HepG2 (cell line): ENCODE measurements around the gene RBP4. TPM values are rescaled to one million over a fixed set of nuclear protein-coding genes. Genes with fewer than 3 reads are reported as not detected.

Experiments used
- ATAC-seq: fragments of 200-7000 bp; cut with Tn5 transposase; 3 replicates; pipeline ENCODE4 v1.9.1; 2020; ENCODE audit warnings: mild to moderate bottlenecking, moderate library complexity
- BruUV-seq: library from RNA; stranded (reverse); fragments of 400-500 nt; replicated peaks from 2 replicates; lab custom pipeline; 2021; lab: Mats Ljungman, UMichigan
- CTCF ChIA-PET: fragments of 300-600 bp; formaldehyde crosslinking; extraction: SDS; loops from one replicate; lab custom pipeline; 2021; ENCODE audit warnings: low total read pairs, inconsistent platforms, low intra/inter-chr PET ratio; lab: Yijun Ruan, JAX
- POLR2A ChIA-PET: fragments of 350-600 bp; sonication (Branson Sonifier 250); formaldehyde crosslinking; loops from one replicate; lab custom pipeline; 2020; ENCODE audit warnings: antibody characterized with exemption, inconsistent platforms; lab: Yijun Ruan, JAX
- DNase-seq: peaks from one replicate; pipeline ENCODE4 v3.0.0-alpha.2; 2015; ENCODE audit warnings: low spot score
- FAIRE-seq: peaks from 3 replicates; lab custom pipeline; 2011; peaks lifted over from hg19 to GRCh38; lab: Jason Lieb, UNC
- H2AFZ ChIP-seq: one replicate; pipeline ENCODE4 v1.6.1; 2011; ENCODE audit warnings: low read length, inconsistent platforms
- H3K27ac ChIP-seq: fragments of 300-600 bp; 3 replicates; pipeline ENCODE4 v1.8.0; 2011; ENCODE audit warnings: mixed run types, mild to moderate bottlenecking, mixed read lengths, low read length, inconsistent platforms; ENCODE audit not compliant: insufficient read depth; ENCODE audit errors: extremely low read length
- H3K27me3 ChIP-seq, 2 experiments: fragments of 200-600 bp in 1 of 2; 2 replicates in 1 of 2; 3 replicates in 1 of 2; pipeline versions ENCODE4 v1.6.0 to v1.8.0; 2011; ENCODE audit warnings: low read length in 2 of 2, mild to moderate bottlenecking in 2 of 2, moderate library complexity in 2 of 2, inconsistent platforms in 1 of 2; ENCODE audit not compliant: insufficient read depth in 2 of 2, control insufficient read depth in 1 of 2
- H3K36me3 ChIP-seq, 2 experiments: fragments of 200-600 bp in 1 of 2; replicated peaks in 1 of 2; 2 replicates in 1 of 2; 3 replicates in 1 of 2; pipeline versions ENCODE4 v1.5.1 to v1.8.0; 2011; ENCODE audit warnings: low read length in 2 of 2, inconsistent platforms in 1 of 2; ENCODE audit not compliant: insufficient read depth in 2 of 2, control insufficient read depth in 1 of 2
- H3K4me1 ChIP-seq: 2 replicates; pipeline ENCODE4 v1.5.1; 2012; ENCODE audit warnings: low read length, inconsistent platforms; ENCODE audit not compliant: insufficient read depth
- H3K4me2 ChIP-seq: 2 replicates; pipeline ENCODE4 v1.6.0; 2011; ENCODE audit warnings: low read depth, low read length, inconsistent platforms
- H3K4me3 ChIP-seq, 3 experiments: fragments of 200-600 bp in 1 of 3; sonication (generic), shearing (Covaris generic) in 1 of 3; replicated peaks in 1 of 3; 2 replicates each; pipeline ENCODE4 v1.5.1; 2011 to 2016; ENCODE audit warnings: low read length in 3 of 3, inconsistent platforms in 2 of 3, low read depth in 2 of 3, mild to moderate bottlenecking in 2 of 3, control low read depth in 1 of 3, mixed read lengths in 1 of 3; ENCODE audit not compliant: insufficient read depth in 1 of 3
- H3K79me2 ChIP-seq: one replicate; pipeline ENCODE4 v1.6.1; 2011; ENCODE audit warnings: low read length, inconsistent platforms; ENCODE audit not compliant: insufficient read depth
- H3K9ac ChIP-seq: 2 replicates; pipeline ENCODE4 v1.6.0; 2011; ENCODE audit warnings: mild to moderate bottlenecking, low read depth, low read length, inconsistent platforms; ENCODE audit not compliant: insufficient read depth
- H3K9me3 ChIP-seq: 2 replicates; pipeline ENCODE4 v1.5.1; 2012; ENCODE audit warnings: mild to moderate bottlenecking, low read length
- H4K20me1 ChIP-seq: 2 replicates; pipeline ENCODE4 v1.6.0; 2011; ENCODE audit warnings: inconsistent platforms, mild to moderate bottlenecking, low read length, moderate library complexity; ENCODE audit not compliant: insufficient read depth
- KDM2A ChIP-seq: sonication (generic); formaldehyde crosslinking; IDR thresholded peaks from 2 replicates; pipeline ENCODE4 v1.4.0; 2020; ENCODE audit warnings: low read depth, missing genetic modification reagents, borderline replicate concordance
- WGBS: methylation state at CpG from one replicate; pipeline ENCODE4 v1.1.6; 2017; ENCODE audit warnings: low lambda C conversion rate; 5-methylcytosine and 5-hydroxymethylcytosine counted together
- in situ Hi-C: cut with HindIII; loops from 2 replicates; pipeline ENCODE4 v1.10.0; 2017; ENCODE audit warnings: low pct_unique_long_range_greater_than_20kb; ENCODE audit not compliant: extremely low pct_ligation_motif_present
- intact Hi-C: fragments of 100-400 bp; cut with micrococcal nuclease; formaldehyde crosslinking; loops from one replicate; pipeline ENCODE4 v1.10.0; 2022; ENCODE audit not compliant: unreplicated experiment
- polyA plus RNA-seq, 8 experiments: library from polyadenylated mRNA; depleted of rRNA in 3 of 8; stranded (reverse) in 7 of 8; unstranded in 1 of 8; fragments of >200 nt; fragmentation: Illumina TruSeq in 4 of 8; extraction: Trizol in 4 of 8; gene quantifications; 2 replicates each; pipeline versions ENCODE4 v1.2.1 to v1.2.3, GENCODE V29; 2011 to 2016; ENCODE audit warnings: low read depth in 4 of 8, missing spikeins in 1 of 8, mixed read lengths in 1 of 8; ENCODE audit not compliant: insufficient read depth in 1 of 8
- total RNA-seq, 5 experiments: library from RNA; depleted of rRNA; stranded (reverse); fragments of >200 nt; fragmentation: Illumina TruSeq; extraction: Trizol; gene quantifications; 2 replicates each; pipeline ENCODE4 v1.2.3, GENCODE V29; 2016; ENCODE audit warnings: low read depth in 1 of 5
- TF ChIP-seq, protein P1 (sequence below): sonication (generic); formaldehyde crosslinking; IDR thresholded peaks from 2 replicates; pipeline ENCODE4 v1.4.0; 2020; ENCODE audit warnings: mild to moderate bottlenecking, missing genetic modification reagents, borderline replicate concordance
- TF ChIP-seq, protein P2 (sequence below): sonication (generic); formaldehyde crosslinking; IDR thresholded peaks from 2 replicates; pipeline ENCODE4 v1.9.0; 2021; ENCODE audit warnings: mild to moderate bottlenecking, missing genetic modification reagents

RBP4 gene
- total and polyA plus RNA-seq, 2 of the 13 experiments (the other 11 are each of a cell fraction or from before 2014, with no cell fraction given) = 642 to 931 TPM

DNA sequence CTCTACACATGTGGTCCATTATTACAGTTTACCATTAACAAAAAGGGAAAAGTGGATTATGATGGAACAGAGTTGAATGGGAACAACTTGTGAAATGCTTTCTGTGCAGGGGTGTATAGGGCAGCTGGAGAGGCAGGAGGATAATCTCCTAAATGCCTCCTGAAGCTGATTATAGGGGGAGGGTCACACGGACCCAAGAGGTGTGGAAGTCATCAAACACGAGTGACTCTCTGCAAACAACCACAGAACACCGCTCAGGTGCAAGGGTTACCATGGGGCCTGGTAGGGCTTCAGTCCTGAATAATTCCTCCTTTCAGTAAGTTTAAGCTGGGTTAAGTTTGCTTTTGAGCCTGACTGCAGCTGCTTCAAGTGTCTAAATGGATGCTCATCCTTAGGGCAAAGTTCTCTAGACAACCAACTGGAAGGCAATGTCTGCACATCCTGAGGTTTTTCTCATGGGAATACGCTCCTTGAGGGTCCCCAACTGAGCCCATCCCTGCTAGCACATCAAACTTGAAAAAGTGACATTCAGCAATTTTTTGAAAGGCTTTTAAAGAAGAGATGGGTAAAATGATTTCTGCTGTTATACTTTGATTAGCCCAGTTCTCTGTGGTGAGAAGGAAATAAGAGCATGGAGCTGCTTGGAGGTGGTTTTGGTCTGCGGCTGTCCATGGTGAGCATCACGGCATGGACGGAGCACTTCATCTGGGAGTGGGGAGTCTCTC lies 13.2 kb upstream of the RBP4 start (continued):
- TF ChIP-seq, protein P1, sequence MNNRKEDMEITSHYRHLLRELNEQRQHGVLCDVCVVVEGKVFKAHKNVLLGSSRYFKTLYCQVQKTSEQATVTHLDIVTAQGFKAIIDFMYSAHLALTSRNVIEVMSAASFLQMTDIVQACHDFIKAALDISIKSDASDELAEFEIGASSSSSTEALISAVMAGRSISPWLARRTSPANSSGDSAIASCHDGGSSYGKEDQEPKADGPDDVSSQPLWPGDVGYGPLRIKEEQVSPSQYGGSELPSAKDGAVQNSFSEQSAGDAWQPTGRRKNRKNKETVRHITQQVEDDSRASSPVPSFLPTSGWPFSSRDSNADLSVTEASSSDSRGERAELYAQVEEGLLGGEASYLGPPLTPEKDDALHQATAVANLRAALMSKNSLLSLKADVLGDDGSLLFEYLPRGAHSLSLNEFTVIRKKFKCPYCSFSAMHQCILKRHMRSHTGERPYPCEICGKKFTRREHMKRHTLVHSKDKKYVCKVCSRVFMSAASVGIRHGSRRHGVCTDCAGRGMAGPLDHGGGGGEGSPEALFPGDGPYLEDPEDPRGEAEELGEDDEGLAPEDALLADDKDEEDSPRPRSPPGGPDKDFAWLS (CRISPR knock-in tag) = no peak
- no peak for TF ChIP-seq KDM2A

DNA sequence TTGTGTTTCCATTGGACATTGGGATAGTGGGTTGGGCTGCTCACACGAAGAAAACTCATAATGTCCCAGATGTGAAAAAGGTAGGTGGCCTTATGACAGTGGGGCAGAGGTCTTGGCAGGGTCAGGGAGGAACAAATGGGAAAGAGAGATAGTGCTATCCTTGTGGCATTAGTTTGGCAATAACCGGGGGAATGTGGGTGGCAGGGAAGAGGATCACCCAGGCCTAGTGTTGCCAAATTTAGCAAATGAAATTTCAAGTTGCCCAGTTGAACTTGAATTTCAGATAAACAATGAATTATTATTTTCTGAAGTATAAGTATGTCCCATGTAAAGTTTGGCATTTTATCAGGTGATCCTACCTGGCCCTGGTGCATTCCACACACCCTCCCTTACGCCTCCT lies 12.1 kb upstream of the RBP4 start:
- Histone ChIP-seq H3K4me1 (peaks cover 30% of the 10 kb centered on the region), H3K9me3 (no peaks in the 10 kb centered on the region), H2AFZ (no peak overlapping the region), H4K20me1 (no peaks in the 10 kb centered on the region), H3K27me3 (no peaks in the 10 kb centered on the region), H3K4me3 (no peak overlapping the region), H3K9ac (no peak overlapping the region), H3K36me3 (no peaks in the 10 kb centered on the region), H3K4me2 (no peak overlapping the region), H3K27ac (no peak overlapping the region), H3K79me2 (no peaks in the 10 kb centered on the region)
- in situ Hi-C loops = no loop called here
- BruUV-seq = no TSS peak
- POLR2A ChIA-PET = interaction anchor here (1.2 kb wide), 1 partner anchor 10 kb away, joined by 3 read pairs; no protein-coding TSS in a partner anchor
- WGBS = 58% methylated on average over 3 of the region's 3 CpGs
- FAIRE-seq (no peak), ATAC-seq (no peak), DNase-seq (no peak)
- intact Hi-C loops = no loop called here
- CTCF ChIA-PET = no interaction called here
- TF ChIP-seq, protein P2, sequence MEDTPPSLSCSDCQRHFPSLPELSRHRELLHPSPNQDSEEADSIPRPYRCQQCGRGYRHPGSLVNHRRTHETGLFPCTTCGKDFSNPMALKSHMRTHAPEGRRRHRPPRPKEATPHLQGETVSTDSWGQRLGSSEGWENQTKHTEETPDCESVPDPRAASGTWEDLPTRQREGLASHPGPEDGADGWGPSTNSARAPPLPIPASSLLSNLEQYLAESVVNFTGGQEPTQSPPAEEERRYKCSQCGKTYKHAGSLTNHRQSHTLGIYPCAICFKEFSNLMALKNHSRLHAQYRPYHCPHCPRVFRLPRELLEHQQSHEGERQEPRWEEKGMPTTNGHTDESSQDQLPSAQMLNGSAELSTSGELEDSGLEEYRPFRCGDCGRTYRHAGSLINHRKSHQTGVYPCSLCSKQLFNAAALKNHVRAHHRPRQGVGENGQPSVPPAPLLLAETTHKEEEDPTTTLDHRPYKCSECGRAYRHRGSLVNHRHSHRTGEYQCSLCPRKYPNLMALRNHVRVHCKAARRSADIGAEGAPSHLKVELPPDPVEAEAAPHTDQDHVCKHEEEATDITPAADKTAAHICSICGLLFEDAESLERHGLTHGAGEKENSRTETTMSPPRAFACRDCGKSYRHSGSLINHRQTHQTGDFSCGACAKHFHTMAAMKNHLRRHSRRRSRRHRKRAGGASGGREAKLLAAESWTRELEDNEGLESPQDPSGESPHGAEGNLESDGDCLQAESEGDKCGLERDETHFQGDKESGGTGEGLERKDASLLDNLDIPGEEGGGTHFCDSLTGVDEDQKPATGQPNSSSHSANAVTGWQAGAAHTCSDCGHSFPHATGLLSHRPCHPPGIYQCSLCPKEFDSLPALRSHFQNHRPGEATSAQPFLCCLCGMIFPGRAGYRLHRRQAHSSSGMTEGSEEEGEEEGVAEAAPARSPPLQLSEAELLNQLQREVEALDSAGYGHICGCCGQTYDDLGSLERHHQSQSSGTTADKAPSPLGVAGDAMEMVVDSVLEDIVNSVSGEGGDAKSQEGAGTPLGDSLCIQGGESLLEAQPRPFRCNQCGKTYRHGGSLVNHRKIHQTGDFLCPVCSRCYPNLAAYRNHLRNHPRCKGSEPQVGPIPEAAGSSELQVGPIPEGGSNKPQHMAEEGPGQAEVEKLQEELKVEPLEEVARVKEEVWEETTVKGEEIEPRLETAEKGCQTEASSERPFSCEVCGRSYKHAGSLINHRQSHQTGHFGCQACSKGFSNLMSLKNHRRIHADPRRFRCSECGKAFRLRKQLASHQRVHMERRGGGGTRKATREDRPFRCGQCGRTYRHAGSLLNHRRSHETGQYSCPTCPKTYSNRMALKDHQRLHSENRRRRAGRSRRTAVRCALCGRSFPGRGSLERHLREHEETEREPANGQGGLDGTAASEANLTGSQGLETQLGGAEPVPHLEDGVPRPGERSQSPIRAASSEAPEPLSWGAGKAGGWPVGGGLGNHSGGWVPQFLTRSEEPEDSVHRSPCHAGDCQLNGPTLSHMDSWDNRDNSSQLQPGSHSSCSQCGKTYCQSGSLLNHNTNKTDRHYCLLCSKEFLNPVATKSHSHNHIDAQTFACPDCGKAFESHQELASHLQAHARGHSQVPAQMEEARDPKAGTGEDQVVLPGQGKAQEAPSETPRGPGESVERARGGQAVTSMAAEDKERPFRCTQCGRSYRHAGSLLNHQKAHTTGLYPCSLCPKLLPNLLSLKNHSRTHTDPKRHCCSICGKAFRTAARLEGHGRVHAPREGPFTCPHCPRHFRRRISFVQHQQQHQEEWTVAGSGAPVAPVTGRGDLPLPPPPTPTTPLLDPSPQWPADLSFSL = no peak
